Measurements from ENCODE around the gene FLT4. TPM values are rescaled to one million over a fixed set of nuclear protein-coding genes. Genes with fewer than 3 reads are reported as not detected.

The FLT4 gene
- total RNA-seq, 1 experiment from 2014 or later = 0.44 TPM

- POLR2A ChIA-PET = interaction anchor here (0.6 kb wide), 1 partner anchor 142 kb away, joined by 6 read pairs; no protein-coding TSS in a partner anchor
- in situ Hi-C loops (cut with HindIII; ENCODE audit: low pct_unique_long_range_greater_than_20kb, low sequenced_read_pairs) (no loop called here), intact Hi-C loops (cut with micrococcal nuclease; ENCODE audit: unreplicated experiment) (no loop called here)
- no peak for TF ChIP-seq CTCF (IDR thresholded peaks at IDR 0.05)
- no peak for TF ChIP-seq POLR2AphosphoS5 (IDR thresholded peaks at IDR 0.05; ENCODE audit: low read depth, low read length)
- TF ChIP-seq SIN3A (IDR thresholded peaks at IDR 0.05; ENCODE audit: borderline replicate concordance, insufficient read depth, low read depth, low read length) = no peak
- no peak for TF ChIP-seq REST (IDR thresholded peaks at IDR 0.05; ENCODE audit: insufficient read depth in 1 of 2, low read depth in 2 of 2, low read length in 1 of 2)
- TF ChIP-seq TCF7L2 (IDR thresholded peaks at IDR 0.05; ENCODE audit: low read depth, low read length) = no peak
- H3K4me1 ChIP-seq (ENCODE audit: control insufficient read depth, insufficient read depth, low read length) = no peaks in the 10 kb centered on the region
- CTCF ChIA-PET = interaction anchor here (1.2 kb wide), 1 partner anchor 22 kb away, joined by 3 read pairs; no protein-coding TSS in a partner anchor
- H3K9me3 ChIP-seq (ENCODE audit: control insufficient read depth, insufficient read depth, low read depth, low read length) = no peaks in the 10 kb centered on the region
- H3K36me3 ChIP-seq (ENCODE audit: control insufficient read depth, insufficient read depth, low read length) = no peaks in the 10 kb centered on the region
- no TSS peak for BruUV-seq (replicated peaks)
- ATAC-seq = no peak
- DNase-seq (ENCODE audit: low read depth, low spot score) = no peak
- no peak overlapping the region for H3K27ac ChIP-seq (ENCODE audit: low read length)
- H3K4me3 ChIP-seq (ENCODE audit: low read depth in 2 of 2, low read length in 2 of 2) = no peak overlapping the region
- no peaks in the 10 kb centered on the region for H3K27me3 ChIP-seq (ENCODE audit: control insufficient read depth, insufficient read depth, low read length)
Observed at GRCh38 chr5:180633283-180634177, 15.9 kb downstream of the FLT4 start.

DNA sequence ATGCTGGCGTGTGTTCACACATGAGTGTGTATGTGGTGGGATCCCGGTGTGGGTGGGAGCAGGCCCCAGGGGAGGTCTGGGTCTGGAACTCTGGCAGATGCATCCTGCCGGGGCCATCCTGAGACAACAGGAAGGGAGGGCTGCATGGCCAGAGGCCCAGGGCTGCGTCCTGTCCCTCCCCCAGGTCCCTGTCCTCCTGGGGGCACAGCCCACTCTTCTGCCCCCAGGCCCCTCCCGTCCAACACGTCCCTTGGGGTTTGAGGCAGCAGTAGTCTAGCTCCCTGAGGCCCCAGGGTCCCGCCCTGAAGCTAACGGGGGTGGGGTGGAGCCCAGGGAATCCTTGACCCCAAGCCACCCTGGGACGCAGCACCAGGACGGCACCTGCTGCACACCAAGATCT is 16.6 kb downstream of the FLT4 start:
- no peak for DNase-seq (ENCODE audit: low read depth, low spot score)
- no TSS peak for BruUV-seq (replicated peaks)
- ATAC-seq = no peak
- no peaks in the 10 kb centered on the region for H3K27me3 ChIP-seq (ENCODE audit: control insufficient read depth, insufficient read depth, low read length)
- no peak for TF ChIP-seq SIN3A (IDR thresholded peaks at IDR 0.05; ENCODE audit: borderline replicate concordance, insufficient read depth, low read depth, low read length)
- no peak for TF ChIP-seq CTCF (IDR thresholded peaks at IDR 0.05)
- no peak for TF ChIP-seq TCF7L2 (IDR thresholded peaks at IDR 0.05; ENCODE audit: low read depth, low read length)
- TF ChIP-seq REST (IDR thresholded peaks at IDR 0.05; ENCODE audit: insufficient read depth in 1 of 2, low read depth in 2 of 2, low read length in 1 of 2) = no peak
- TF ChIP-seq POLR2AphosphoS5 (IDR thresholded peaks at IDR 0.05; ENCODE audit: low read depth, low read length) = no peak
- no peak overlapping the region for H3K4me3 ChIP-seq (ENCODE audit: low read depth in 2 of 2, low read length in 2 of 2)
- in situ Hi-C loops (cut with HindIII; ENCODE audit: low pct_unique_long_range_greater_than_20kb, low sequenced_read_pairs) = no loop called here
- intact Hi-C loops (cut with micrococcal nuclease; ENCODE audit: unreplicated experiment) = no loop called here
- H3K9me3 ChIP-seq (ENCODE audit: control insufficient read depth, insufficient read depth, low read depth, low read length) = no peaks in the 10 kb centered on the region
- H3K27ac ChIP-seq (ENCODE audit: low read length) = no peak overlapping the region
- no peaks in the 10 kb centered on the region for H3K4me1 ChIP-seq (ENCODE audit: control insufficient read depth, insufficient read depth, low read length)
- ChIA-PET CTCF (no interaction called here), POLR2A (no interaction called here)
- no peaks in the 10 kb centered on the region for H3K36me3 ChIP-seq (ENCODE audit: control insufficient read depth, insufficient read depth, low read length)
